Gastrocnemius medialis (tissue), 4 donors: ENCODE results near the gene GTPBP6.

Source experiments
- POLR2A ChIP-seq, 2 donors: fragments of 450-650 bp; IDR thresholded peaks; one replicate each; pipeline ENCODE4 v1.6.1; 2017; ENCODE audit warnings: antibody characterized with exemption in 2 of 2, mild to moderate bottlenecking in 2 of 2, moderate library complexity in 2 of 2
- TF ChIP-seq, protein P1 (sequence below), 5 experiments: fragments of 450-650 bp in 3 of 5; fragments of 200-600 bp in 2 of 5; sonication (generic) in 2 of 5; IDR thresholded peaks in 4 of 5; conservative IDR thresholded peaks in 1 of 5; 1 replicate in 4 of 5; 2 replicates in 1 of 5; pipeline ENCODE4 v1.5.1; 2016 to 2019; ENCODE audit warnings: antibody characterized with exemption in 5 of 5, mild to moderate bottlenecking in 3 of 5, moderate library complexity in 3 of 5

DNA sequence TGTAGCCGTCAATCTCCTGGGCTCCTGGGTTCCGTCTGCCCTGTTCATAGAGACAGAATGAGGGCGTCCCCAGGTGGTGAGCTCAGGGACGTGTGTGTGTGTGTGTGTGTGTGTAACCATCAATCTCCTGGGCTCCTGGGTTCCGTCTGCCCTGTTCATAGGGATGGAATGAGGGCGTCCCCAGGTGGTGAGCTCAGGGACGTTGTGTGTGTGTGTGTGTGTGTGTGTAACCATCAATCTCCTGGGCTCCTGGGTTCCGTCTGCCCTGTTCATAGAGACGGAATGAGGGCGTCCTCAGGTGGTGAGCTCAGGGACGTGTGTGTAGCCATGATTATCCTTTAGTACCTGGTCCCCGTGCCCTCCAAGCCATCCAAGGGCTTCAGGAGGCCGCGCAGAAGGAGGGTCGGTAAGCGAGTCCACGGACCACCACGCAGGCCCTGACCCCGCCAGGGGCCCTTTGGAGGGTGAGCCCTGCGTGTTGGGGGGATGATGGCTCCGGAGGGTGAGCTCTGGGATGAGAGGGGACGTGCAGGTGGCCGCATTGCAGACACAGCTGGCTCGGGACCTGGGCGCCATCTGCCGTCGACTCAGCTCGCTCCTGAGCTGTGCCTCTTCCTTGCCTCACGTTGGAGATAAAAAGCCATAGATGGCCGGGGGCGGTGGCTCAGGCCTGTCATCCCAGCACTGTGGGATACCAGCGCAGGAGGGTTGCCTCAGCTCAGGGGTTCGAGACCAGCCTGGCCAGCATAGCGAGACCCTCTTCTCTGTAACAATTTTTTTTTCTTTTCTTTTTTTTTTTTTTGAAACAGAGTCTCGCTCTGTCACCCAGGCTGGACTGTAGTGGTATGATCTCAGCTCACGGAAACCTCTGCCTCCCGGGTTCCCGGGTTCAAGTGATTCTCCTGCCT is 5.4 kb upstream of the GTPBP6 start:
- TF ChIP-seq, protein P1, sequence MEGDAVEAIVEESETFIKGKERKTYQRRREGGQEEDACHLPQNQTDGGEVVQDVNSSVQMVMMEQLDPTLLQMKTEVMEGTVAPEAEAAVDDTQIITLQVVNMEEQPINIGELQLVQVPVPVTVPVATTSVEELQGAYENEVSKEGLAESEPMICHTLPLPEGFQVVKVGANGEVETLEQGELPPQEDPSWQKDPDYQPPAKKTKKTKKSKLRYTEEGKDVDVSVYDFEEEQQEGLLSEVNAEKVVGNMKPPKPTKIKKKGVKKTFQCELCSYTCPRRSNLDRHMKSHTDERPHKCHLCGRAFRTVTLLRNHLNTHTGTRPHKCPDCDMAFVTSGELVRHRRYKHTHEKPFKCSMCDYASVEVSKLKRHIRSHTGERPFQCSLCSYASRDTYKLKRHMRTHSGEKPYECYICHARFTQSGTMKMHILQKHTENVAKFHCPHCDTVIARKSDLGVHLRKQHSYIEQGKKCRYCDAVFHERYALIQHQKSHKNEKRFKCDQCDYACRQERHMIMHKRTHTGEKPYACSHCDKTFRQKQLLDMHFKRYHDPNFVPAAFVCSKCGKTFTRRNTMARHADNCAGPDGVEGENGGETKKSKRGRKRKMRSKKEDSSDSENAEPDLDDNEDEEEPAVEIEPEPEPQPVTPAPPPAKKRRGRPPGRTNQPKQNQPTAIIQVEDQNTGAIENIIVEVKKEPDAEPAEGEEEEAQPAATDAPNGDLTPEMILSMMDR (IDR thresholded peaks at IDR 0.05 in 4 of 5, conservative IDR thresholded peaks at IDR 0.05 in 1 of 5): peak in 1 of 5 experiments; percentile 30
- TF ChIP-seq POLR2A (IDR thresholded peaks at IDR 0.05): no peak
